GM12878 (cell line): Measurements from ENCODE around the gene ACYP2. TPM values are rescaled to one million over a fixed set of nuclear protein-coding genes. Genes with fewer than 3 reads are reported as not detected.

Experiments
- ATAC-seq: fragments of 200-7000 bp; cut with Tn5 transposase; 3 replicates; pipeline ENCODE4 v1.9.1; 2020; ENCODE audit warnings: mild to moderate bottlenecking, moderate library complexity
- BruUV-seq: library from RNA; stranded (reverse); fragments of 400-500 nt; replicated peaks from 2 replicates; lab custom pipeline; 2021; lab: Mats Ljungman, UMichigan
- CTCF ChIA-PET: fragments of 300-600 bp; sonication (Branson Sonifier 250); formaldehyde crosslinking; extraction: SDS; loops from one replicate; lab custom pipeline; 2021; ENCODE audit warnings: inconsistent platforms; lab: Yijun Ruan, JAX
- POLR2A ChIA-PET: fragments of 350-600 bp; formaldehyde crosslinking; extraction: SDS; loops from one replicate; lab custom pipeline; 2021; ENCODE audit warnings: inconsistent platforms; lab: Charles Lee
- RAD21 ChIA-PET: fragments of 300-600 bp; sonication (Branson Sonifier 250); formaldehyde crosslinking; loops from one replicate; lab custom pipeline; 2023; ENCODE audit warnings: antibody characterized with exemption; ENCODE audit not compliant: unreplicated experiment; lab: Charles Lee
- SMC1A ChIA-PET: fragments of 300-600 bp; sonication (Branson Sonifier 250); formaldehyde crosslinking; loops from one replicate; lab custom pipeline; 2023; ENCODE audit not compliant: unreplicated experiment, uncharacterized antibody; lab: Charles Lee
- DNase-seq: peaks from one replicate; pipeline ENCODE4 v3.0.0-alpha.2; 2011; ENCODE audit warnings: low read depth, low spot score
- FAIRE-seq: peaks from 3 replicates; lab custom pipeline; 2011; peaks lifted over from hg19 to GRCh38; lab: Jason Lieb, UNC
- H2AFZ ChIP-seq: 2 replicates; pipeline ENCODE4 v1.6.0; 2011; ENCODE audit warnings: low read depth, low read length, control low read depth; ENCODE audit not compliant: control insufficient read depth
- H3K27ac ChIP-seq: 2 replicates; pipeline ENCODE4 v1.5.1; 2011; ENCODE audit warnings: control low read depth; ENCODE audit not compliant: control insufficient read depth, insufficient read depth
- H3K27me3 ChIP-seq, 2 experiments: replicated peaks in 1 of 2; 2 replicates each; pipeline versions ENCODE4 v1.6.0 to v1.6.1; 2011; ENCODE audit warnings: low read length in 1 of 2; ENCODE audit not compliant: control insufficient read depth in 2 of 2, insufficient read depth in 2 of 2
- H3K36me3 ChIP-seq, 2 experiments: 2 replicates each; pipeline ENCODE4 v1.5.1; 2011; ENCODE audit warnings: low read length in 1 of 2; ENCODE audit not compliant: control insufficient read depth in 2 of 2, insufficient read depth in 2 of 2
- H3K4me1 ChIP-seq: 2 replicates; pipeline ENCODE4 v1.6.1; 2011; ENCODE audit warnings: mild to moderate bottlenecking, low read length, moderate library complexity, mixed read lengths; ENCODE audit not compliant: control insufficient read depth, insufficient read depth
- H3K4me2 ChIP-seq: 2 replicates; pipeline ENCODE4 v1.6.0; 2011; ENCODE audit warnings: control low read depth; ENCODE audit not compliant: control insufficient read depth, insufficient read depth
- H3K4me3 ChIP-seq: fragments of 200-600 bp; sonication (generic); 2 replicates; pipeline ENCODE4 v1.5.1; 2016
- H3K79me2 ChIP-seq: 2 replicates; pipeline ENCODE4 v1.6.0; 2011; ENCODE audit warnings: low read length; ENCODE audit not compliant: control insufficient read depth, insufficient read depth
- H3K9ac ChIP-seq: 2 replicates; pipeline ENCODE4 v1.8.0; 2011; ENCODE audit warnings: low read length, control low read depth, mixed read lengths; ENCODE audit not compliant: control insufficient read depth, insufficient read depth
- H3K9me3 ChIP-seq: replicated peaks from 3 replicates; pipeline ENCODE4 v1.5.1; 2011; ENCODE audit warnings: mild to moderate bottlenecking, low read length; ENCODE audit not compliant: control insufficient read depth, insufficient read depth
- H4K20me1 ChIP-seq: 2 replicates; pipeline ENCODE4 v1.6.0; 2011; ENCODE audit not compliant: control insufficient read depth, insufficient read depth
- IKZF1 ChIP-seq: fragments of 450-650 bp; conservative IDR thresholded peaks from 2 replicates; pipeline ENCODE4 v1.6.1; 2017; ENCODE audit warnings: antibody characterized with exemption, mild to moderate bottlenecking
- NFXL1 ChIP-seq: fragments of 450-650 bp; IDR thresholded peaks from 2 replicates; pipeline ENCODE4 v1.6.1; 2017; ENCODE audit warnings: antibody characterized with exemption, mild to moderate bottlenecking, borderline replicate concordance
- PAX8 ChIP-seq: fragments of 450-650 bp; IDR thresholded peaks from 2 replicates; pipeline ENCODE4 v1.6.1; 2017; ENCODE audit warnings: mild to moderate bottlenecking, moderate library complexity
- SREBF2 ChIP-seq: IDR thresholded peaks from 2 replicates; pipeline ENCODE4 v1.6.1; 2012; ENCODE audit warnings: mild to moderate bottlenecking, low read length
- STAT3 ChIP-seq: IDR thresholded peaks from 2 replicates; pipeline ENCODE4 v1.6.1; 2011; ENCODE audit warnings: low read depth, low read length, improper control_type of control experiment
- USF2 ChIP-seq: IDR thresholded peaks from 2 replicates; pipeline ENCODE4 v1.6.1; 2011; ENCODE audit warnings: low read depth, low read length, improper control_type of control experiment, borderline replicate concordance
- ZSCAN29 ChIP-seq: fragments of 450-650 bp; IDR thresholded peaks from 2 replicates; pipeline ENCODE4 v1.6.1; 2017; ENCODE audit warnings: mild to moderate bottlenecking, moderate library complexity
- WGBS: methylation state at CpG from one replicate; pipeline ENCODE4 v1.1.6; 2016; ENCODE audit warnings: low lambda C conversion rate; ENCODE audit not compliant: insufficient replicate concordance, insufficient coverage; ENCODE audit errors: missing lambda C conversion rate; 5-methylcytosine and 5-hydroxymethylcytosine counted together
- in situ Hi-C: fragments of 300-500 bp; cut with MboI; formaldehyde crosslinking; loops from 9 replicates; pipeline ENCODE4 v1.14.3; 2018; ENCODE audit warnings: mixed read lengths
- intact Hi-C: fragments of 100-400 bp; cut with micrococcal nuclease; formaldehyde crosslinking; loops from one replicate; pipeline ENCODE4 v1.14.2; 2022; ENCODE audit not compliant: unreplicated experiment
- polyA plus RNA-seq, 11 experiments: library from polyadenylated mRNA; depleted of rRNA in 4 of 11; unstranded in 6 of 11; stranded (reverse) in 5 of 11; fragments of >200 nt; fragmentation: Nextera tagmentation in 4 of 11; fragmentation: Illumina TruSeq in 1 of 11; extraction: Ambion mirVana in 4 of 11; extraction: Trizol in 1 of 11; gene quantifications; 1 replicate in 1 of 11; 2 replicates in 10 of 11; pipeline versions ENCODE4 v1.2.1 to v1.2.3, GENCODE V29; 2011 to 2016; ENCODE audit warnings: inconsistent platforms in 2 of 11, missing spikeins in 2 of 11, low read depth in 1 of 11
- total RNA-seq, 4 experiments: library from RNA; depleted of rRNA in 3 of 4; stranded (reverse); fragments of >200 nt in 3 of 4; fragmentation: Illumina TruSeq in 1 of 4; extraction: Trizol in 1 of 4; gene quantifications; 2 replicates each; pipeline versions ENCODE4 v1.2.1 to v1.2.3, GENCODE V29; 2013 to 2021
- TF ChIP-seq, protein P1 (sequence below): fragments of 450-650 bp; IDR thresholded peaks from 2 replicates; pipeline ENCODE4 v1.6.1; 2016; ENCODE audit warnings: mild to moderate bottlenecking, moderate library complexity, borderline replicate concordance
- TF ChIP-seq, protein P2 (sequence below): fragments of 450-650 bp; IDR thresholded peaks from 2 replicates; pipeline ENCODE4 v1.6.1; 2018; ENCODE audit warnings: borderline replicate concordance, mild to moderate bottlenecking; ENCODE audit not compliant: partially characterized antibody

The ACYP2 gene
- total and polyA plus RNA-seq, 10 of the 15 experiments (the other 5 are each of a cell fraction or from before 2014, with no cell fraction given): 4.2 to 16.3 (median 9.0) TPM

GRCh38 chr2:54310311-54310710 lies 194.9 kb downstream of the ACYP2 start:
- RAD21 ChIA-PET: no interaction called here
- intact Hi-C loops: no loop called here

GRCh38 chr2:54310961-54311360 lies 195.5 kb downstream of the ACYP2 start:
- no TSS peak for BruUV-seq
- Histone ChIP-seq H3K79me2 (no peaks in the 10 kb centered on the region), H3K4me2 (no peak overlapping the region), H3K36me3 (no peaks in the 10 kb centered on the region), H3K4me3 (no peak overlapping the region), H4K20me1 (no peaks in the 10 kb centered on the region), H3K27ac (no peak overlapping the region), H3K4me1 (no peaks in the 10 kb centered on the region), H3K9me3 (no peaks in the 10 kb centered on the region; the same call in 2 of the 3 replicates), H3K27me3 (no peaks in the 10 kb centered on the region), H2AFZ (no peak overlapping the region), H3K9ac (no peak overlapping the region)
- POLR2A ChIA-PET: no interaction called here
- DNase-seq (no peak), FAIRE-seq (no peak), ATAC-seq (no peak)
- intact Hi-C loops: no loop called here
- RAD21 ChIA-PET: no interaction called here
- in situ Hi-C loops: no loop called here
- SMC1A ChIA-PET: no interaction called here
- CTCF ChIA-PET: no interaction called here
- 21% methylated on average over 2 of the region's 2 CpGs for WGBS
- TF ChIP-seq SREBF2: no peak
- no peak for TF ChIP-seq PAX8
- TF ChIP-seq STAT3: no peak
- no peak for TF ChIP-seq NFXL1
- TF ChIP-seq, protein P1, sequence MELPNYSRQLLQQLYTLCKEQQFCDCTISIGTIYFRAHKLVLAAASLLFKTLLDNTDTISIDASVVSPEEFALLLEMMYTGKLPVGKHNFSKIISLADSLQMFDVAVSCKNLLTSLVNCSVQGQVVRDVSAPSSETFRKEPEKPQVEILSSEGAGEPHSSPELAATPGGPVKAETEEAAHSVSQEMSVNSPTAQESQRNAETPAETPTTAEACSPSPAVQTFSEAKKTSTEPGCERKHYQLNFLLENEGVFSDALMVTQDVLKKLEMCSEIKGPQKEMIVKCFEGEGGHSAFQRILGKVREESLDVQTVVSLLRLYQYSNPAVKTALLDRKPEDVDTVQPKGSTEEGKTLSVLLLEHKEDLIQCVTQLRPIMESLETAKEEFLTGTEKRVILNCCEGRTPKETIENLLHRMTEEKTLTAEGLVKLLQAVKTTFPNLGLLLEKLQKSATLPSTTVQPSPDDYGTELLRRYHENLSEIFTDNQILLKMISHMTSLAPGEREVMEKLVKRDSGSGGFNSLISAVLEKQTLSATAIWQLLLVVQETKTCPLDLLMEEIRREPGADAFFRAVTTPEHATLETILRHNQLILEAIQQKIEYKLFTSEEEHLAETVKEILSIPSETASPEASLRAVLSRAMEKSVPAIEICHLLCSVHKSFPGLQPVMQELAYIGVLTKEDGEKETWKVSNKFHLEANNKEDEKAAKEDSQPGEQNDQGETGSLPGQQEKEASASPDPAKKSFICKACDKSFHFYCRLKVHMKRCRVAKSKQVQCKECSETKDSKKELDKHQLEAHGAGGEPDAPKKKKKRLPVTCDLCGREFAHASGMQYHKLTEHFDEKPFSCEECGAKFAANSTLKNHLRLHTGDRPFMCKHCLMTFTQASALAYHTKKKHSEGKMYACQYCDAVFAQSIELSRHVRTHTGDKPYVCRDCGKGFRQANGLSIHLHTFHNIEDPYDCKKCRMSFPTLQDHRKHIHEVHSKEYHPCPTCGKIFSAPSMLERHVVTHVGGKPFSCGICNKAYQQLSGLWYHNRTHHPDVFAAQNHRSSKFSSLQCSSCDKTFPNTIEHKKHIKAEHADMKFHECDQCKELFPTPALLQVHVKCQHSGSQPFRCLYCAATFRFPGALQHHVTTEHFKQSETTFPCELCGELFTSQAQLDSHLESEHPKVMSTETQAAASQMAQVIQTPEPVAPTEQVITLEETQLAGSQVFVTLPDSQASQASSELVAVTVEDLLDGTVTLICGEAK: no peak
- TF ChIP-seq, protein P2, sequence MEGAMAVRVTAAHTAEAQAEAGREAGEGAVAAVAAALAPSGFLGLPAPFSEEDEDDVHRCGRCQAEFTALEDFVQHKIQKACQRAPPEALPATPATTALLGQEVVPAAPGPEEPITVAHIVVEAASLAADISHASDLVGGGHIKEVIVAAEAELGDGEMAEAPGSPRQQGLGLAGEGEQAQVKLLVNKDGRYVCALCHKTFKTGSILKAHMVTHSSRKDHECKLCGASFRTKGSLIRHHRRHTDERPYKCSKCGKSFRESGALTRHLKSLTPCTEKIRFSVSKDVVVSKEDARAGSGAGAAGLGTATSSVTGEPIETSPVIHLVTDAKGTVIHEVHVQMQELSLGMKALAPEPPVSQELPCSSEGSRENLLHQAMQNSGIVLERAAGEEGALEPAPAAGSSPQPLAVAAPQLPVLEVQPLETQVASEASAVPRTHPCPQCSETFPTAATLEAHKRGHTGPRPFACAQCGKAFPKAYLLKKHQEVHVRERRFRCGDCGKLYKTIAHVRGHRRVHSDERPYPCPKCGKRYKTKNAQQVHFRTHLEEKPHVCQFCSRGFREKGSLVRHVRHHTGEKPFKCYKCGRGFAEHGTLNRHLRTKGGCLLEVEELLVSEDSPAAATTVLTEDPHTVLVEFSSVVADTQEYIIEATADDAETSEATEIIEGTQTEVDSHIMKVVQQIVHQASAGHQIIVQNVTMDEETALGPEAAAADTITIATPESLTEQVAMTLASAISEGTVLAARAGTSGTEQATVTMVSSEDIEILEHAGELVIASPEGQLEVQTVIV: no peak
- no peak for TF ChIP-seq IKZF1

More at GRCh38 chr2:54310311-54310710, 194.9 kb downstream of the ACYP2 start:
- Histone ChIP-seq H3K4me1 (no peaks in the 10 kb centered on the region), H3K79me2 (no peaks in the 10 kb centered on the region), H3K9ac (no peak overlapping the region), H3K4me2 (no peak overlapping the region), H2AFZ (no peak overlapping the region), H3K27ac (no peak overlapping the region)
- DNase-seq (no peak), ATAC-seq (no peak)
- in situ Hi-C loops: no loop called here
- no TSS peak for BruUV-seq
- SMC1A ChIA-PET: interaction anchor here (1.2 kb wide), 1 partner anchor 93 kb away, joined by 3 read pairs; no protein-coding TSS in a partner anchor
- TF ChIP-seq ZSCAN29 (no peak), USF2 (no peak)
- TF ChIP-seq, all 136 proteins: peak for 0
- H3K4me3 ChIP-seq: no peak overlapping the region
- no peaks in the 10 kb centered on the region for H4K20me1 ChIP-seq
- H3K9me3 ChIP-seq: no peaks in the 10 kb centered on the region
- H3K27me3 ChIP-seq: no peaks in the 10 kb centered on the region
- ChIA-PET CTCF (no interaction called here), POLR2A (no interaction called here)
- 54% methylated on average over 3 of the region's 3 CpGs for WGBS
- no peak for FAIRE-seq
- H3K36me3 ChIP-seq: no peaks in the 10 kb centered on the region
